Thyroid gland (tissue), 4 donors: Measurements from ENCODE around the gene LMO1.

Experiments used
- POLR2A ChIP-seq, 2 donors: fragments of 450-650 bp; IDR thresholded peaks; one replicate each; pipeline ENCODE4 v1.6.1; 2017; ENCODE audit warnings: antibody characterized with exemption in 2 of 2, mild to moderate bottlenecking in 2 of 2, moderate library complexity in 1 of 2
- TF ChIP-seq, protein P1 (sequence below), 6 experiments: fragments of 200-600 bp in 3 of 6; fragments of 450-650 bp in 3 of 6; sonication (generic) in 3 of 6; IDR thresholded peaks; one replicate each; pipeline ENCODE4 v1.5.1; 2016 to 2019; ENCODE audit warnings: antibody characterized with exemption in 6 of 6, mild to moderate bottlenecking in 2 of 6, inconsistent platforms in 1 of 6, moderate library complexity in 1 of 6

DNA sequence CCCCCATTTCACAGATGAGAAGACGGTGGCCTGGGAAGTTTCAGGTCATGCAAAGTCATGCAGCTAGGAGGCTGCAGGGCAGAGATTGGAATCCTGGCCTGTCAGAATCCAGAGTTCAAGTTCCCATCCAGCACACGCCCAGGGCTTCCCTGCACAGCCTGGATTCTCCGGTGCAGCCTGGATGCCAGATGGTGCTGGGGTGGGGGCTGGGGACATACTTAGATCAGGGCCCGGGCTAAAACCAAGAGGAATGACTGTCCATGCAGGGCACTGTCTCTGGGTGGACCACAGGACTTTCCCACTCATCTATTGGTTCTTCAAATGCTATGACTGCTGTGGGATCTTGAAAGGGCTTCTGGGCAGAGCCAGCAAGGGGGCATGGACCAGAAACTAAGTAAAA is 24.6 kb downstream of the LMO1 start:
- TF ChIP-seq, protein P1, sequence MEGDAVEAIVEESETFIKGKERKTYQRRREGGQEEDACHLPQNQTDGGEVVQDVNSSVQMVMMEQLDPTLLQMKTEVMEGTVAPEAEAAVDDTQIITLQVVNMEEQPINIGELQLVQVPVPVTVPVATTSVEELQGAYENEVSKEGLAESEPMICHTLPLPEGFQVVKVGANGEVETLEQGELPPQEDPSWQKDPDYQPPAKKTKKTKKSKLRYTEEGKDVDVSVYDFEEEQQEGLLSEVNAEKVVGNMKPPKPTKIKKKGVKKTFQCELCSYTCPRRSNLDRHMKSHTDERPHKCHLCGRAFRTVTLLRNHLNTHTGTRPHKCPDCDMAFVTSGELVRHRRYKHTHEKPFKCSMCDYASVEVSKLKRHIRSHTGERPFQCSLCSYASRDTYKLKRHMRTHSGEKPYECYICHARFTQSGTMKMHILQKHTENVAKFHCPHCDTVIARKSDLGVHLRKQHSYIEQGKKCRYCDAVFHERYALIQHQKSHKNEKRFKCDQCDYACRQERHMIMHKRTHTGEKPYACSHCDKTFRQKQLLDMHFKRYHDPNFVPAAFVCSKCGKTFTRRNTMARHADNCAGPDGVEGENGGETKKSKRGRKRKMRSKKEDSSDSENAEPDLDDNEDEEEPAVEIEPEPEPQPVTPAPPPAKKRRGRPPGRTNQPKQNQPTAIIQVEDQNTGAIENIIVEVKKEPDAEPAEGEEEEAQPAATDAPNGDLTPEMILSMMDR (IDR thresholded peaks at IDR 0.05) = no peak
- TF ChIP-seq POLR2A (IDR thresholded peaks at IDR 0.05) = no peak
